HG02981 (cell line): ENCODE measurements around the gene C17orf78.
"Not testable (repeated sequence)": the region's sequence is repeated elsewhere in the genome, so short reads cannot be mapped to it uniquely, and the experiment has no call there.

Experiments
- ATAC-seq: cut with Tn5 transposase; IDR thresholded peaks from one replicate; pipeline ENCODE4 v1.9.1; 2021; ENCODE audit warnings: mild to moderate bottlenecking, moderate library complexity; ENCODE audit not compliant: unreplicated experiment

Gene C17orf78

DNA sequence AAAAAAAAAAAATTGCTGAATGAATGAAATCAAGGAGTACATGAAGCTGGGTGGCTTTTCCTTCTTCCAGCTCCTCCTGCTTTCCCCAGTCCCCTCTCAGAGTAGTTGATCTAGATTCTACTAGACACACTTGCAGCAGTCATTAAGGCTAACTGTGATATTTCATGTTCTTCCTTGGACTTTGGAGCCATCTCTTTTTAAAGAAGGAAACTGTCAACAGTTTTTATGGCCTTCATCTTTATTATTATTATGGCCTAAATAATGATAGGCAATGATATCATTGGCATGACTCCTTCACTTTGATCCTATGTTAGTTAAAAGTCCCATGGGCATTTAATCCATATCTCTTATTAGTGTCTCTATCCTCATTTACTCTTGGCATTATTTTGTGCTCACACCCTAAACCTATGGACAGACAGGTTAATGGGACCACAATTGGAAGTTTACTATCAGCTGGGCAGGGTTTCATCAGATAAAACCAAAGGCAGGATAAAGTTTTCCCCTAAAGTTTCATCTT lies 9.7 kb downstream of the C17orf78 start:
- ATAC-seq, result no peak

GRCh38 chr17:37386462-37386861 lies 10.7 kb downstream of the C17orf78 start:
- ATAC-seq, result no peak

- ATAC-seq, result no peak
These were observed 12.5 kb downstream of the C17orf78 start for GRCh38 chr17:37388266-37388665.

- ATAC-seq, result no peak
These were observed 13.4 kb downstream of the C17orf78 start for GRCh38 chr17:37389160-37389559.

DNA sequence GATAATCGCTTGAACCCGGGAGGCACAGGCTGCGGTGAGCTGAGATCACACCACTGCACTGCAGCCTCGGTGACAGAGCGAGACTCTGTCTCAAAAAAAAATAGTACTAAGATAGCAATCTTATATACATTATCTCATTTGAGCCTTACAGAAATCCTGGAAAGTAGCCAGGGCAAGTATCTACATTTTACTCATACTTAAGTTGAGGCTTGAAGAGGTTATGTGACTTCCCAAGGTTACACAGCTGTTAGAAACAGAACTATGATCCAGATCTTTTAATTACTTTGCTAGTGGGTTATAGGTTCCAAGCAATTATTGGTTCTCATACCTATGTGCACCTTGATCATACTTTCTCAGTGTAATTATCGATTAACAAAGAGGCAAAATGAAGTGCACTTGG lies 15.4 kb downstream of the C17orf78 start:
- ATAC-seq, result no peak

GRCh38 chr17:37392024-37392590 lies 16.3 kb downstream of the C17orf78 start:
- ATAC-seq, result no peak

GRCh38 chr17:37393352-37393751 lies 17.6 kb downstream of the C17orf78 start:
- ATAC-seq, result no peak

DNA sequence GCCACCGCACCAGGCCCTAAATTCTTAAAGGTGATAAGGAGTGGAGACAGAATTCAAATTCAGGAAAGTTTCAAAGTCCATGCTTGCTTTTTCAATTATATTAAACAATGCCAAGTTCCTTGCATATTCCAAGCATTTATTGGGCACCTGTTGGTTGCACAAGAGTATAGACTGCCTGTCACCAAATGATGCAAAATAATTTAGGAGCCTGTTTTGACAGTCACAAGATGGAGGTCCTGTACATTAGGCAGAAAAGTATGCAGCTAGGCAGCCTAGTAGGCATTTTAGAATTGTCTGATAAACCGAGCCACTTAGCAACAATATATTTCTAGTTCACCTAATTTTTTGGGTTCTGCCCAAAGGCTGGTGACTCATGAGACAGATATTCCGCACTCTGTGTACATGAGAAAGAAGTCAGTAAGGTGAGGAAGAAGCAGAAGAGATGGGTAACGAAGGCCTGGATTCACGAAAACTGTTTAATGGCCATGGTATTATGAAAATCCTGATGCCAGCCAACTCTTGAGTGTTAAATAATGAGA lies 23.5 kb downstream of the C17orf78 start:
- ATAC-seq, result no peak

- ATAC-seq, result no peak
These were observed 24.7 kb downstream of the C17orf78 start for GRCh38 chr17:37400505-37400904.

DNA sequence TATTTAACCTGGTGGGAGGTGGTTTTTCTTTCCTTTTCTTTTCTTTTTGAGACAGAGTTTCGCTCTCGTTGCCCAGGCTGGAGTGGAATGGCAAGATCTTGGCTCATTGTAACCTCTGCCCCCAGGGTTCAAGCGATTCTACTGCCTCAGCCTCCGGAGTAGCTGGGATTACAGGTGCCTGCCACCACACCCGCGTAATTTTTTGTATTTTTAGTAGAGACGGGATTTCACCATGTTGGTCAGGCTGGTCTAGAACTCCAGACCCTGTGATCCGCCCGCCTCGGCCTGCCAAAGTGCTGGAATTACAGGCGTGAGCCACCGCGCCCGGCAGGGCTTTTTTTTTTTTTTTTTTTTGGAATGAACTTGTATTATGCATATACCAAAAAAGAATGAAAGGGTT lies 29.7 kb downstream of the C17orf78 start:
- not testable (repeated sequence) for ATAC-seq

DNA sequence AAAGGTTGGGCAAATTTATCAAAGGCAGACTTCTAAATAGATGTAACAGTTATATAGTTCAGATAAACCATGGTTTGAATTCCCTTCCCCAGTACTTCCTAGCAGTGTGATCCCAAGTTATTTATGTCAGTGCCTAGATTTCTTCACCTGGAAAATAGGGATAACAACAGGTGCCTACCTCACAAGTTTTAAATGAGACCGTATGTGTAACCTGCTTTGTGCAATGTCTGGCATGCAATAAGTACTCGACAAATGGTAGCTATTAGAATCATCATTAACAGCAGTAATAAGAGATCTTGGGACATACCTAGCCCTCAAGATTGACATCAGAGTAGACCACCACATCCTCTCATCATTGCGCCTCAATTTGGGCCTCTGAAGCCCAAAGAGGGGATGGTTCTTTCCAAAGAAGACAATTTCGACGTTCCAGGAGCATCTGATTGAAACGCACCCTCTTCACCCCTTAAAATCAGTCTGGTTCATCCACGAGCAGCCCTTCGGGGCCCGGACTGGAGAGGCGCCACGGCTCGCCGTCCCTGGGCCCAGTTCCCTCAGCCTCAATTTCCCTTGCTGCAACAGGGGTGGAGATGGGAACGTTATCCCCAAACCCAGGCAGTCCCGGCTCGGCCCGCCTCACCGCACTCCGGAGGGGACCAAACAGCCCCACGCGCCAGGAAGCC lies 30.3 kb downstream of the C17orf78 start:
- ATAC-seq, result peak; percentile 35

DNA sequence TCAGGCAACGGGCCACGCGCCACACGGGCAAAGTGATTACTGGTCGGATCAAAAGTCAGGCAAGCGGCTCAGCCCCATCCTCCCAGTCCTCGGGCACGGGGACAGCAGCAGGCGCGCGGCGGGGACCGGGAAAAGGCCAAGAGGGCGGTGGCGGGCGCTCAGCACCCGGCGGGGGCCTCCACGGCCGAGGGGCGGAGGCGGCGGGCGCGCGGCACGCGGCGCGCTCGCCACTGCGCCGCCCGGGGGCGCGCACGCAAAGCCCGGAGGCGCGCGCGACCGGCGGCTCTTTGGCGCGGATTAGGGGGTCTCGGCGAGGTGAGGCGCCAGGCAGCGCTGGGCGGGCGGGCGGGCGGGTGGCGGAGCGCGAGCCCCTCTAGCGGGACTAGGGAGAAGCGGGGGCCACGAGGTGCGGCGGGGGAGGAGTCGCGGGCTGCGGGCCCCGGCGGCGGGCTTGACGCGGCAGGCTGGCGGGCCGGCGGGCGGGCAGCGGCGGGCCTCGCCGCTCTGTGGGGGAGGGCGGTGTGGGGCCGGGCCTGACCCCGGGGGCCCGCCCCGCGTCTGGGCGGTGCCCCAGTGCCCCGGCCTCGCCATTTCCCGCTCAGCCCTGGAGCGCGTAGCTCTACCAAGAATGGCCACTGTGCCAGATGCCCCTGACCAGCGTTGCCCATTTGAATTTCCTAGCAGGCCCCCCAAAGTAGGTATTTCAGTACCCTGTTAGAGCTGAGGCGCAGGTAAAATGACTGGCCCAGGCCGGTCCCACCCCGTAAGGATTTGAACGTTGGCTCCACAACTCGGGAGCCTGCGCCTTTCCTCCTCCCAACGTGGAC lies 31.1 kb downstream of the C17orf78 start, which contains the start of the genes ACACA and TADA2A:
ACACA (minus strand) TSS at position 202 of the 827 bp plus-strand sequence. CDS start 537 bp downstream, outside the sequence.
TADA2A (plus strand) TSS at position 252 of the 827 bp plus-strand sequence. CDS start 4,480 bp downstream, outside the sequence.
- ATAC-seq, result peak; percentile 81

- not testable (repeated sequence) for ATAC-seq
These were observed 32.3 kb downstream of the C17orf78 start for GRCh38 chr17:37408145-37408479.

- ATAC-seq, result no peak
These were observed 34.6 kb downstream of the C17orf78 start for GRCh38 chr17:37410357-37410756.

DNA sequence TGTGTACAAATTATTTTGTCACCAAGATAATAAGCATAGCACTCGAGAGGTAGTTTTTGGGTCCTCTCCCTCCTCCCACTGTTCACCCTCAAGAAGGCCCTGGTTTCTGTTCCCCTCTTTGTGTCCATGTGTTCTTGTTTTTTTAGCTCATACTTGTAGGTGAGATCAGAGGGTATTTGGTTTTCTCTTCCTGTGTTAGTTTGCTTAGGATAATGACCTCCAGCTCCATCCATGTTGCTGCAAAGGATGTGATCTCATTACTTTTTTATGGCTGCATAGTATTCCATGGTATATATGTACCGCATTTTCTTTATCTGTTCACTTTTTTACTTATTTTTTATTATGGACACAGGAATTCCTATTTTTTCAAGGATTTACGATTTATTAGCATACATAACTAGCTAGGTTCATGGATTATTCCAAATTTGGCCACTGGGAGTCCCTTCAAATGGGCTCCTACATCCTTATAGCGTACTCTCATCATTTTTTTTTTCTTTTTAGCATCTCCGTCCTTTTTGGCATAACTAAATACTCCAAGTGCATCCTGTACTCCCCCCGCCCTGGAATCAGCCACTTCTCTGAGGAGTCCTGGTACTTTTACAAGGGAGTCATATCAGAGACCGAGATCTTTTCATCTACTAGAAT lies 38.2 kb downstream of the C17orf78 start:
- no peak for ATAC-seq

DNA sequence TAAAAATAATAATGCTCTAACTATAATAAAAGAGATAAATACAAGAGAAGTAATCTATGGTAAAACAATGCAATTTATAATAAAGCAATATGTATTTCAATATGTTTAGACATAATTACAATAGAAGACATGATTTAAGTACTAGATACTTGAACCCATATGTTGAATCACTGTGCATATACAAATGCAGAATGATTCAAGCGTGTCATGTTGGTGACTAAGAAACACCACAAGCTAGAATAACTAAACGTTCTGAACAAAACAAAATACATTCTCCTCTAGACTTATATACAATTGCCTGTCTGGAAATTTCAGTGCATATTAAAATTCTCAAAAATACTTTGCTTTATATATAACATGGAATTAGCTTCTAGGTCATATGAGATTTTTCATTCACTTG lies 42.1 kb downstream of the C17orf78 start:
- ATAC-seq, result no peak

DNA sequence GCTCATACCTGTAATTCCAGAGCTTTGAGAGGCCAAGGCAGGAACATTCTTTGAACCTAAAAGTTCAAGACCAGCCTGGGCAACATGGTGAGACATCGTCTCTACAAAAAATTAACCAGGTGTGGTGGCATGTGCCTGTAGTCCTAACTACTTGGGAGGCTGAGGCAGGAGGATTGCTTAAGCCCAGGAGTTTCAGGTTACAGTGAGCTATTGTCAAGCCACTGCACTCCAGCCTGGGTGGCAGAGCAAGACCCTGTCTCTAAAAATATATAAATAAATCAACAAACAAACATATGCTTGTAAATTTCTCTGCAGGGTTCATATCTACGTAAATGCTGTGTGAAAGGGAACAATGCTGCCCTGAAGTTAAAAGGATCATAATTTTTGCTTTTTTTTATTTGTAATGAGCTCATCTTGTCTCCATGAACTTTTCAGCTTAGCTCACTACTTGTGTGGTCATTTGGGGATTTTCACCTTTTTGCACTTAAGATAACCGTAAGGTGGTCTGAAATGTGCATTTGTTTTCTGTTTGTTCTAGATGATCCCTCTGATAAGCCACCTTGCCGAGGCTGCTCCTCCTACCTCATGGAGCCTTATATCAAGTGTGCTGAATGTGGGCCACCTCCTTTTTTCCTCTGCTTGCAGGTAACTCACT lies 47.3 kb downstream of the C17orf78 start:
- no peak for ATAC-seq

DNA sequence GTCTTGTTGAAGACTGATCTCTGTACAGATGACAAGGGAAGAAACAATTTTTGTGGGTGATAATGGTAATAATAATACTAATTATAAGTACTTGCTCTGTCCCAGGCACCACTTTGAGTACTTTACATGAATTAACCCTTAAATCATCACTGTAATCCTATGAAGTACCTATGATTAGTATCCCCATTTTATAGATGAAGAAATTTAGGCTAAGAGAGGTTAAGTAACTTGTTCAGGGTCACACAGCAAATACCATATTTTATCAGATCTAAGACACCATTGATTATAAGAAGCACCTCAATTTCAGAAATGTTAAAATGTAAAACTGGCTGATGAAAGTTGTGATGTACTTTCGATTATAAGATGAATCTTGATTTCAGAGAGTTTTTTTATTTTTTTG lies 49.5 kb downstream of the C17orf78 start:
- ATAC-seq, result no peak

DNA sequence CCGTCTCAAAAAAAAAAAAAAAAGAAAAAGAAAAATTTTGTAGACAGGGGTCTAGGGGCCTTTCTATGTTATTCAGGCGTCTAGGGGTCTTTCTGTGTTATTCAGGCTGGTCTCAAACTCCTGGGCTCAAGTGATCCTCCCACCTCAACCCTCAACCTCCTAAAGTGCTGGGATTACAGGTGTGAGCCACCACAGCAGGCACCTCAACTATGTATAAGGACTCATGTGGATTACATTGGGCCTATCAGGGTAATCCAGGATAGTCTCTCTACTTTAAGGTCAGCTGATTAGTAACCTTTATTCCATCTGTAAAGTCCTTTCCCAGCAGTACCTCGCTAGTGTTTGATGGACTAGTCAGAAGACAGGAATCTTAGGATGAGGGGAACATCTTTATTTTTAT lies 53.3 kb downstream of the C17orf78 start:
- ATAC-seq, result no peak

- no peak for ATAC-seq
These were observed 53.7 kb downstream of the C17orf78 start for GRCh38 chr17:37429453-37429852.
